Stimulated activated CD4-positive, alpha-beta T cell treated with anti-CD3 and anti-CD28 coated beads, Interleukin-4, amount 100 ng/mL, for 48 hours (primary cell): ENCODE data around the gene SETD3.

Experiments
- DNase-seq, 2 donors: peaks; one replicate each; pipeline ENCODE4 v3.0.0-alpha.2; 2020; ENCODE audit warnings: low read depth in 2 of 2

The SETD3 gene

DNA sequence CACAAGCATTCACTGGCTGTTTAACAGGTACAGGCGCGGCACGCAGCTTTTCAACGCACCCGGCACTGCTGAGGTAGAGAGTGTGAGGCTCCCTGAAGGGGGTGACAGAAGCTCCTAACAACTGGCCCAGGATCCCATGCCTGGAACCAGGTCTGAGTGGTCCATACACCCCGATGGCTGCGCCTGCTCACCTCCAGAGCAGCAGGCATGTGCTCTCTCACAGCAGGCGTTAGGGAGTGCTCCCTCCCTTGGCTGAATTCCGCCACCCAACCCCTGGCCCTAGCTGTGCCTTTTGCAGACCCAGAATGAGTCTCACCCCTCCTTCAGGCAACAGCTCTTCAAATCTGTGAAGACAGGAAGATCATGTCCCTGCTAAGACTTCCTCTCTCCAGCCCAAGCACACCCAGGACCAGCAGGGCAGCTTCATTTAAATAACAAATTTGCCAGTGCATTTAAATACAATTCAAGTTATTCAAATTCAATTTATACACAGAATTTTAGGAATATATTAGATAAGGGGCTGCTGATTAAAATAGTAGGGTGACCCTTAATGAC, 86.0 kb downstream of the SETD3 start:
- no peak for DNase-seq

DNA sequence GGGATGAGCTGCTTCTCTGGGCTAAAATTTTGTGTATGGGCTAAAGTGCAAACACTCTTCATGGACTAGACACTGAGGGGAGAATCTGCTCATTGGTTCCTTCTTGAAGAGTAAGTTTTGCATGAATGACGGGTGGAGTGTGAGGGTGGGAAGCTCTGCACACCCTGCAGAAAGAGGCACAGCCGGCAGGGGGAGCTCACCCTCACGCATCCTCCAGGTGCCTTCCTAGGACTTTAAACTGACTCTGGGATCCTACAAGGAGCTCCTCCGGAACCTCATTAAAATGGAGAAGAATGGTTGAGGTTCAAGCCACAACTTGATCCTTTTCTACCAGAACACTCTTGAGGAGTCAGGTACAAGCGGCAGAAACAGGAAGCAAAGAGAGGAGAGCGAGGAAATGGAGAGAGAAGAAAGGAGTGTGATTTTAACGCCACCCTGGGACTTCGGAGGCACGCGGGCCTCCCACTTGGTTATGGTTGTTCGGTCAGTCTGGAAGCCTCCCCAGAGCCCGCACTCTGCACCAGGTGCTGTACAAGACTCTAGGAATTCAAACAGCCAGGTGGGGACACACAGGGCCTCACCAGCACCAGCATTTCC, 87.5 kb downstream of the SETD3 start:
- peak; percentile 24 to 32 for DNase-seq

DNA sequence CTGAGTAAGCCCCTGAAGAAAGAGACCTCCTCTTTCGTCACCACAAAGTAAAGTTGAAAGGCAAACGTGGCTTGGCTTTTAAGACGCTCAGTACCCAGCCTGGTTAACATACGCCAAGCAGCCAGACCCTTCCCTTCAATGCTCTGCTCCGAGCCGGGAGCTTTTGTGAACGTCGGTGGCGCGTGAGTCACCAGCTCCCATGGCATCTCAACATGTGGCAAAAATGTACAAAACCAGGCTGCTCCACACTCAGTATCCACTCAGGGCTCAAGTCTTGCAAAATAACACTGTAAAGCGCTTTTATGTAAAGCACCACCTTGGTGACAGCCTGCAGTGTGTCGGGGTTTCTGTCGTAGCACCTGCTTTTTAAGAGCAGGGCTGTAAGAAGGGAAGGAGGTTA, 89.0 kb downstream of the SETD3 start:
- DNase-seq, result no peak

DNA sequence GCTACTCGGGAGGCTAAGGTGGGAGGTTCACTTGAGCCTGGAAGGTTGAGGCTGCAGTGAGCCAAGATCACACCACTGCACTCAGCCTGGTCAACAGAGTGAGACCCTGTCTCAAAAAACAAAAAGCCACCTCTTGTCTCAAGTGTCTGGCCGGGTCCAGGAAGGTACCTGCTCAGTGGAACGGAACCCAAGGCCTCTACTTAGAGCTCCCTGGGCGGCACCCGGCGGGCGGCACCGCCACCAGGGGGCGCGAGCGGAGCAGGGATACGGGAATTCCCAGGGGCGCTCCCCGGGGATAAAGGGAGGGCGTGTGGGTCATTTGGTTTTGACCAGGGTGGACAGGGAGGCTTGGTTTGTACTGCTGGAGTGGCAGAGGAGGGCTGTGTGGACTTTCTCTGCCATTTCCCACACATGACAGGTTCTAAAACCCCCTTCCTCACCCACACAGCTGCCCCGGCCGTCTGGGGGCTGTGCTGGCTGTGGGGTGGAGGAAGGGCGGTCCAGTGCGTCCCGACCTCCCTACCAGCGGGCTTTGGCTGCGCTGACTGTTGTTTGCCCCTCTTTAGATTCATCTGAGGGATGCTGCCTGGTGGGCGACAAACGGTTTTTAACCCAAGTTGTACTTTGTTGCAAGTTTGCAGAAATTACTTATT, 91.4 kb downstream of the SETD3 start:
- DNase-seq, result peak; percentile 32 to 46

DNA sequence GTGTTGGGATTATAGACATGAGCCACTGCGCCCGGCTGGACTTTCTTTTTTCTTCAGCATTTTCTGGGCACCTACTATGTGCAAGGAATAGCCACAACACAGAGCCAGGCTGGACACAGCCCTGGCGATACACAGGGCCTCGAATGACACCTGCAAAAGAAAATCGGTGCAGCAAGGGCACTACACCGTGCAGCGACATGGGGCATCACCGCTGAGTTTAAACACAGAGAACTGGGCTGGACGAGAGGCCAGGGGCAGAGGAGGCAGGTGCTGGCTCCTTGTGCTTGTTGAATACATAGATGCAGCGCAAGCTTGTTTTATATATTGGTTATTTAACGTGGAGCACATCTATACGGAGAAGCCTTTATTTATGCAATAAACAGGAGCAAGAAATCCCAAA, 92.4 kb downstream of the SETD3 start:
- no peak for DNase-seq

DNA sequence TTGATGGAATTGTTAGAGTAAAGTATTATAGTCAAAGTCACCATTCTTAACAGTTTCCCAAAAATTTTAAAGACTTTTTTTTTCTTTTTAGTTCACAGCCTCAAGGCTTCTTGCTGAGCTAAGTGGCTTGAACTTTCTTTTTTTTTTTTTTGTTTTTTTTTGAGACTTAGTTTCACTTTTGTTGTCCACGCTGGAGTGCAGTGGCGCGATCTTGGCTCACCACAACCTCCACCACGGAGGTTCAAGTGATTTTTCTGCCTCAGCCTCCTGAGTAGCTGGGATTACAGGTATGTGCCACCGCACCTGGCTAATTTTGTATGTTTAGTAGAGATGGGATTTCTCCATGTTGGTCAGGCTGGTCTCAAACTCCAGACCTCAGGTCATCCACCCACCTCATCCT, 92.8 kb downstream of the SETD3 start:
- no peak for DNase-seq

DNA sequence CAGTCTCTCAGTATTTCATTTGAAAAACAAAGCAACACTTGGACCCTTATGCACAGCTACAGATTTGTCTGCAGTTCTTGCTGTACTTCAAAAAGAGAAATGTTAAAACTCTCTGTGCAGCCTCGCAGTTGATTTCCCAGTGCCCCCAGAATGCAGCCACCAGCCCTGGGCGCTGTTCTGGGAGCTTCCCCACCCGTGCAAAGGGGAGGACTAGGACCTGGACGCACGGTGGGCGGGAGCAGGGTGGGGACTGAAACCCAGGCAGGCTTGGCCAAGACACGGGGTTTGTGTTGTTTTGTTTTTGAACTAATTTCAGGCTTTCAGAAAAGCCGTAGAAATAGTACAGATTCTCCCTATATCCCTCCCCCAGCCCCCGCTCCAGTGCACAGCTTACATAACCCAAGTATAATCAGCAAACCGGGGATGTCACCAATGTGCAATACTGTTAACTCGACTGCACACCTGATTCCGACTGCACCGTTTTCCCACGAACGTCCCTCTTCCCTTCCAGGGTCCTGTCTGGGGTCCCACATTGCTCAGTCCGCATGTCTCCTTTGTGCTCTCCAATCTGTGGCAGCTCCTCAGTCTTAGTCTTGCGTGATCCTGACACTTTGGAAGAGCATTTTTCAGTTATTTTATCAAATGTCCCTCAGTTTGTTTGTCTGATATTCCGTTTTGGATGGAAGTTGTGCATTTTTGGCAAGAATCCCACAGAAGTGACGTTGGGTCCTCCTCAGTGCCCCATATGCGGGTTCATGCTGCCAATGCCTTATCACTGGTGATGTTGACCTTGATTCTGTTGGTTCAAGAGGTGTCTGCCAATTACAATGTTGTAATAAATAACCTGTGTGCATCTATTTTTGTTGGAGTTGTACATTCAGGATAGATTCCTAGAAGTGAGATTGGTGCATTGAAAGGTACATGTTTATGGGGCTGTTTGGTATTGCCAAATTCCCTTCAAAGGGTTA, 95.9 kb downstream of the SETD3 start:
- no peak for DNase-seq

DNA sequence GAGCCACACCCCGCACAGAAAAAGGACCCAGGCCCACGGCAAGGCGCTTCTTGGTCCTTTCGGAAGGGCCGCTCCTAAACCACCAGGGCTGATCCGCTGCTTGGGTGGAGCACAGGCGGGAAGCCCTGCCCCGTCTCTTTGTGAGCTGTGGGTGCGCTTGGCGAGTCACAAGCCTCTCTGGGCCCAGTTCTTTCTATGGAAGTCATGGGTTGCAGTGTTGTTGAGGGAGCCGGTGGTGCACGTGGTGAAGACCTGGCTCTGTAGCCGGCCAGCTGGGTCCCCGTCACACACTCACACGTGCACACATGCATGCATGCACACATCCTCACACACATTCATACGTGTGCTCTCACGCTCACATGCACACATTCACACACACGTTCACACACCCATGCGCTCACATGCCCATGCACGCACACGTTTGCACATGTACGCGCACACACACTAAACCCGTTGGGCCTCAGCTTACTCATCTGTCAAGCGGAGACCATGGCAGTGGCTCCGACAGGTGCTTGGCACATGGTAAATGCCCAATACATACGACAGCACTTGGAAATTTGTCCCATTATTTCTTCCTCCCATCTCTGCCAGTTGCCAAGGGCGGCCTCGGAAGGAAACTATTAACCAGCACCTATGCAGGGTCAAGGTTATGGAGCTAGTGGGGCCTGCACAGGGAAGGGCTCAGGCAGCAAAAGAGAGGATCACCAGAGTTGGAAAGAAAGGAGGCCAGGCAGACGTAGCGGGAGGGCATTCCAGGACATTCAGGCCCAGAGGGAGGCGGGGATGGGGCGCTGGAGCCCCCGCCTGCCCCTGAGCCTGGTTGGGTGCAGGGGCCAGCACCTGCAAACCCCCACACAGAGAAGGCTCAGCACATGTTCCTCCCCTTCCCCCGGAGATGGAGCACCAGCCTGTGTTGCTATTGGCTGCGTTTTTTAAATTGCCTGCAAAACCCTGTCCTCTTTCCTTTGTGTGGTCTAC, 96.9 kb downstream of the SETD3 start:
- no peak for DNase-seq

DNA sequence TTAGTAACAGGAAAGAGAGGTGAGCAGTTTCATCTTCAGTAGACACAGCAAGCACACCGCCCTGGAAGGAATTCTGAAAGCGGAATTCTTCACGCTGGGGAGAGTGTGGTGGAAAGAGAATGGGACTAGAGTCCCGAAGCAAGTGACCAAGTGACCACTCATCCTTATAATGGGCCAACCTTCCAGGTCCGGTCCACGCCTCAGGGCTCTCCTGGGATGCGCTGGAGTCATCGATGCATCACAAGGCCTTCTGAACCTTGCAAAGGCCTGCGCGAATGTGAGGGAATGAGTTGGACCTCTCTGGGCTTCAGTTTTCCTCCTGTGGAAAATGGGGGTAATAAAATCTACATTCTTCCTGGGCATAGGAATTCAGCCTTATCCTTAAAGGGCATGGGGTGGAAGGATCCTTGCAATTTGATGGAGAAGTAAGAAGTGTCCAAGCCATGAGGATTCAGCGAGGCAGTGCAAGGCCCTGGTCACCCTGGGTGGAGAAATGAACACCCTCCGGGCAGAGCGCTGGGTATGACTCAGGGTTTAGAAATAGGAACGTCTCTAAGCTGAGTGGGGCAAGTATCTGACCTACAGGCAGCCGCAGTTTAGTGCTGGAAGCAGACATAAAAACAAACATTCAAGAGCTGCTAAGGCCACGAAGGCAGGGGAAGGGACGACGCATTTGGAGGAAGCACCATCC, 97.7 kb downstream of the SETD3 start:
- no peak for DNase-seq

DNA sequence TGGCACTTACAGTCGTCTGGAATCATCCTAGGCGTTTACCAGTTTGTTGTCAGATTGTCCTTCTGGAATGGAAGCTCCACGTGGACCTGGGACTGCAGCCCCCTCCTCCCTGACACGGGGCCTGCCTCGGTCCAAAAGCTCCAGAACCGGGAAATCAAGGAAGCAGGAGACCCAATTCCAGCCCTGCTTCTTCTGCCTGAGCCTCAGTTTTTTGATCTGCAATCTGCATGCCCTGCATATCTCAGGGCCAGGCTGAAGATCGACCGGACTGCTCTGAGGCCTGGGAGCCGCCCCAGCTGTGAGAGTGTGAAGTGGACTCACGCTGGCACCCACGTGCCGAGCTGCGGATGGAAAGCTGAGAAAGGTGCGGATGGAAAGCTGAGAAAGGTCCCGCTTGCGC, 98.6 kb downstream of the SETD3 start:
- no peak for DNase-seq

DNA sequence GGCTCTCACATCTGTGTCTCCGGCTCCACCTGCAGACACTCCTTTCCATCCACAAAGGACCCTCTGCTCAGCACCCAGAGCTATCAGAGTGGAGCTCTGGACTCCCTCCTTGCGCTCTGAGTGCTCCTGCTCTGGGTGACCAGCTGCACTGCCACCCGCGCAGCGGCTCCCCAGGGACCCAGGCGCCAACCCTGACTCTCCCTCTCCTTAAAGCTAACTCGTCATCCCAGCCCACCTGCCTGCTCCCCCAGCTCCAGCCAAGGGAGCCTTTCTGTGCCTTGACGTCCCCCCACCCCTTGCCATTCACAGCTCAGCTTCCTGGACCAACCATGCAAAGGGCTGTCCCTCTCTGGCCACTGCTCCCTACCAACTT, 99.0 kb downstream of the SETD3 start:
- DNase-seq, result no peak

DNA sequence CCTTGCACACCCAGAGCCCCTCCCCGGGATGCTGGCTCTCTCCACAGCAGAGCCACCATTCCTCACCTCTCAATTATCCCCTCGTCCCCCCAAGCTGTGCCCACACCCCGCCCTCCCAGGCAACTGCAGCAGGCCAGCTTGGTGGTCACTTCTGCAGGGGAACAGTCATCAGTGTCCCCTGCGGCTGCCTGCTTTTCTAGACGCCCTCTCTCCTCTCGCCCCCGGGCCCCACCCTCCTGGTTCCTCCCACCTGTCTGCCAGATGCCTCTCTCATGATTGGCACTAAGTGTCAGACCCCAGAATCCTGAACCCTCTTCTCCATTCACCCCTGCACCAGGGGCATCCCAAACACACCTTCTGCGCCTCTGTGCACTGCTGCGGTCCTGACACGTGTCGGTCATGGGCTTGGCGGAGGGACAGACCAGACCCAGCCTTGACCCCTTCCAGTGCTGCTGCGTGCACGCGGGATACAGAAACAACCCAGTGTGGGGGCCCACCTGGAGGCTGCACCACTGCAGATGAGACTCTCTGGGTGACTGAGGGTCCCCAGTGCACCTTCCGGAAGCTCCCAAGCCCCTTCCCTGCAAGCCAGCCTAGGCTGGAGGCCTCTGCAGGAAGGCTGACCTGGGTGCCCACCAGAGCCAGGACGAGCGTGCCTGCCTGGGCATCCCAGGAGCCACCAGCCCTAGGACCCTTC, 99.5 kb downstream of the SETD3 start:
- DNase-seq, result no peak

DNA sequence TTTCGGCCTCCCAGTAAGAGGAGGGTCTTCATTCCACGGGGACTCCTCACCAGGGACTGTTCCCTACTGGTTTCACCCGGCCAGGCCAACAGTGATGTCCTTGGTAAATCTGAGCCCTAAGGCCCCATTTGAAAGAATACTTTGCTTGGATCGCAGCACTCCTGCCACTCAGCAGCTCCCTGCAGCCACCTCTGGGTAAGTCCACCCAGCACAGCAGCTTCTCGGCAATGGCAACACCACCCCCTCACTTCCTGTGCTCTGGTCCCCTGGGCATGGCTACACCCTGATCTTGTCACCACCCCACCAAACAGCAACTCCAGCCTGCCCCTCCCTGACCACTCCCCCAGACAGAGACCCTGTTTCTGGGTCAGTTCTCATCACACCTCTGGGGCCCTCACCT, 100.3 kb downstream of the SETD3 start:
- DNase-seq, result no peak

DNA sequence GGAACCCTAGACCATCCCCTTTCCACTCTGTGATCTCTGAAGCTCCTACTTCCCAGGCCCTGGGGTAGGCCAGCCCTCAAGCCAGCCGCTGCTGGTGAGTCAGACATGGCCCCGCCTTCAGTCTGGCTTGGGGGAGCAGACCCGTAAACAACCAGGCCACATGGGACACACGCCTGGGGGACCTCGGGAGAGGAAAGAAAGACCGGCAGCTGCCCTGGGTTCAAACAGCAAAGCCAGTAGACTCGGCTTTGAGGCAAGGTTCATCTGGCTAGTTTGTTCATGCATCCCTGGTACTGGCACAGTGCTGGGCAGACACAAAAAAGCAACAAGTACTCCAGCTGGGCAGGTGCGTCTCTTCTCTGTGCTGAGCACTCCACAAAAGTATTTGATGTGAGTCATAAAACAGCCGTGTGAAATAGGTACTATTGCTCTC, 101.9 kb downstream of the SETD3 start:
- DNase-seq, result no peak

DNA sequence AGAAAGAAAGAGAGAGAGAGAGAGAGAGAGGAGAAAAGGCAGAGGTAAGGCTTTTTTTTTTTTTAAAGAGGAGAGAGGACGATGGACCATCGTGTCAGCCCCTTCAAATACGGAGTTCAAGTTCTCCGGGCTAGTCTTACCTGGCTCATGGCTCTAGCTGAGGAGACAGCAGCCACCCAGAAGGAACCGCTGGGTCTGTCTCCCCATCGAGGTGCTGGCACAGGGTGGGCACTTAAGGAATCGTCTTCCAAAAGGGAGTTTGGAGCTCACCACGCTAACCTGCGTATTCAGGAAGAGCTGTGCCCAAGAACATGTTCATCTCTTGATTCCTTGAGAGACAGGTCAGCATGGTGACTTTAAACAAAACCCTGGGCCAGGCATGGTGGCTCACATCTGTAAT, 102.7 kb downstream of the SETD3 start:
- DNase-seq, result no peak

DNA sequence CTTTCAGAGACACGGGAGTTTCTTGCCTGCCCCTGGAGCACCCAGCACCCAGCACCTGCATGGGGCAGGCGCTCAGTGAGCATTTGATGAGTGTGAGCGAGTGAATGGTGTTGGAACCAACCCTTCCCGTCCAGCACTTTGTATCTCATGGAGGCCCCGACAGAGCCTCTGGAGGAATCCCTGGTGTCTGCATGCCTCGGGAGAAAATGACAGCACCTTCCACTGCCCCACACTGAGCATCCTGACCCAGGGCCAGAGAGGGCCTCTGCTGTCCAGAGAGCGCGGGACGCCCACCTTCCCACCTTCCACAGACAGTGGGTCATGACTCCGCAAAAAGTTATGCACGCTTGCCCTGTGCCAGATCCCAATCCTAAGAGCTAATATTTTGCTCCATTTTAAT, 105.7 kb downstream of the SETD3 start:
- DNase-seq, result no peak

DNA sequence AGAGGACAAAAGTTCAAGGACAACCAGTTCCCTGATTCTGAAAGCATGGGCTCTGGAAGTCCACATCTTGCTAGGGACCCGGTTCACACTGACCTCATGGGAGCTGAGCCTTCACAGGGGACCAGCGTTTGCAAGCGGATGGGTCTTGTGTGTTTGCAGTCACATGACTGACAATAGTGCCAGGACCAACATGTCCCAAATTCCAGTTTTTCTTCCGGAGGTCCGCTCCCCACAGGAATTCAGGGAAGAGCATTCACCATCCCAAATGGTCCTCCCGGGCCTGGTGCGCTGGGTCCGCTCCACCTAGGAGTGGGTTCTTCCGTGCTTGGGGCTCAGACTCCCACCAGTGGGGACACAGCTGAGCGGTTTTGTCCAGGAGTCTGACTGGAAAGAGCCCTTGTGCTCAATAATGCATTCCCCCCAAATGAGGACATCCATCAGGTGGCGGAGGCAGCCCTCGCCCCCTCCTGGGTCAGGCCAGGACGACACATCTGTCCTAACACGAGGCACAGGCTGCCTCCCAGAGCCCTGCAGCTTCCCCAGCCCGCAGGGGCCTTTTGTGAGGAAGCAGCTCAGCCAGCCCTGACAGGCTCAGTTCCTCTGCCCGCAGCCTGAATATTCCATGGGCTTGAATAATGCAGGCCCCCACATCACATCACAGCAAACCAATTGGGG, 116.9 kb downstream of the SETD3 start:
- DNase-seq, result no peak

DNA sequence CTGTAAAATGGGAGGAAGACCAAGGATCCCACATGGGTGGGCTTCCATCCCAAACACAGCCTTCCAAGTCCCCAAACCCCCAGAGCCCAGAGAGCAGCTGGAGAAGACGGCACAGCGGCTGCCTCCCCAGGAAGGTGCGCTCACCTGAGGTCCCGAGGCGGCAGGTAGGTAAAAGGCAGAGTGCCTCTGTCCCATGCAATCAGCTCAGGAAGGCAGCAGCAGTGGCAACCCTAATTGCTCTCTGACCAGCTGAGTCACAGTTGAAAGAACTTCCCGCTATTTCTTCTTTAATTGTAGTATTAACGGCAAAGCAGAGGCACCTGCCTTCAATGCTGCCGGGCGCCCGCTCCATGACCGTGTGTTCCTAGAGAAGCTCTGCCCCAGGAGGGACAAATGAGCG, 117.6 kb downstream of the SETD3 start:
- no peak for DNase-seq

DNA sequence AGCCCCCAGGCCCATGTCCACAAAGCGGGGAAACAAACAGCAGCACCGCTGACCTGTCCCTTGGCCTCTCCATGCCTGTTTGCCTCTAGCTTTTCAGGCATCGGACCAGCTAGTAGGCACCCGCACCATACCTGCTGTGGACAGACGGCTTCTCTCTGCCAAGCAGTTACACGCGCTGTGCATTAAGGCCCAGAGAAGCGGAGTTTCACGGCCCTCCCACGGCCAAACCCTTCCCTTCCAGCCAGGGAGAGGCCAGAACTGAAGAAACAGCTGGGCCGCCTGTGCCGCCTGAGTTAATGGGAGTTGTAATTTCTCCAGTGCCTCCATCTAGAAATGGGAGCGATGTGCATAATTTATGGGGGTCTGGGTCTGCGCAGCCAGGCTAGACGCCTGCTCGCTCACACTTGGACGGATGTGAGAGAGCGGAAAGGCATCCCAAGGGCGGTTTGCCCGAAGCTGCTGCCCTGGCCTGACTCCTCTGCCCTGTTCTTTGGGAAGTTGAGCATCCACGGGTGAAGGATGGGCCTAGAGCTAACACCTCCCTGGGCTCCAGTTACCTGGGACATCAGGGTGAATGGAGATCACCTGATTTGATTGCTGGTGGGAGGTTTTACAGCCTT, 119.0 kb downstream of the SETD3 start:
- no peak for DNase-seq
